Anterior cingulate cortex (tissue), 58 donors: ENCODE results near the gene AQP12B.
A peak's percentile ranks its signal among the peaks of the same experiment; 100 is the strongest.

Experiments
- DNase-seq, 58 donors: peaks; one replicate each; lab custom pipeline; 2025; lab: John Stamatoyannopoulos, UW

AQP12B gene

DNA sequence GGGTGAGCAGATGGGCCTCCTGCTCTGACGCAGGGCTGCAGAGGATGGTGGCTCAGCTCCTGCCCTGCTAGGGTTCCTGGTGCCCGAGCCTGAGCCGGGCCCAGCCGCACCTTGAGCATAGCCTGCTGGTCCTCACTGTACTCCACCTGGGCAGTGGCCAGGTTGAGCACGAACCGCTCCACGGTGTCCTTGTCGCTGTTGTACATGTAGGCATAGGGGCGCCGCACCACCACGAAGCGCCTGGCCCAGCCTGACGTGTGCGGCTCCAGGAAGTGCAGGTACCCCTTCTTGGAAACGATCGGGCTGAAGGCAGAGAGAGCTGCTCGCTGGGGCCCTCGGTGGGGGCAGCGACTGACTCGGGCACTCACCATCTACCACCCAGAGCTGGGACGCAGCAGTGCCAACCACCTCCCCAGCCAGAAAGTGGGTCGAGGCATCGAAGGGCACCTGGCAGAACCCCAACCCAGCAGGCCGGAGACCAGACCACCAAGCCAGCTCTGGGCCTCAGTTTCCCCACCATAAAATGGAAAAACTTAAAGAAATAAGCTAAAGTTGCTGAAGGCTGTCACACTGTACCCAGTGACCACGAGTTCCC, 36.3 kb upstream of the AQP12B start:
- no peak for DNase-seq

DNA sequence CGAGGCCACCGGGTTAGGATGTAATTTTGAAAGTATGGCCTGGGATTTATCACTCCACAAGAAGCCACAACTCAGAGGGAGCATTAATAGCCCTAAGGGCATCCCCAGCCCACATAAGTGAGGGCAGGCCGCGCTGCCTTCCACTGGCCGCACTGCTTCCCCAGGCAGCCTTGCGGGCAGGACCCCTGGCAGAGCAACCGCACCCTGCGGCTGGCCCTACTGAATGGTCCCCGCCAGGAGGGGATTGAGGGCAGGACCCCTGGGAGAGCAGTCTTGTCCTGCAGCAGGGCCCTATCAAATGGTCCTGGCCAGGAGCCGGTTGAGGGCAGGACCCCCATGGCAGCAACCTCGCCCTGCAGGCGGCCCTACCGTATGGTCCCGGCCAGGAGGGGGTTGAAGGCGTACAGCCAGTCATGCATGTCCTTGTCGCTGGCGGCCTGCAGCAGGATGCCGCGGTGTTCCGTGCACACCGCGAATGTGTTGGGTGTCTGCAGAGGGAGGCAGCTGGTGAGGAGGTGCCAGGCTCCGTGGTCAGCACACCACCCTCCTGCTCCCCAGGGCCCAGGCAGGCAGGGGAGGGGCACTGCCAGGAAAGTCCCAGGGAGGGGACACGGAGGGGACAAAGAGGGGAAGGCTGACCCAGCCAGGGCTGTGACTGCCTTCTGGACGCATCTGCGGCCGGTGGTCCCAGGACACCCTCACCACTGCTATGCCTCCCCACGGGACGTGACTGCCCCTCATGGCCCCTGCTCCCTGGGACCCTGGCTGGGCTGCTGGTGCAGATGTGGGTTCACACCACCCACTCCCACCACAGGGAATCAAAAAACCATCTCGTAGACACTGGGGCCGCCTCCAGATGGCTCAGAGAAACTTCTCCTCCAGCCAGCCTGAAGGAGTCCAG, 35.2 kb upstream of the AQP12B start:
- DNase-seq: no peak

DNA sequence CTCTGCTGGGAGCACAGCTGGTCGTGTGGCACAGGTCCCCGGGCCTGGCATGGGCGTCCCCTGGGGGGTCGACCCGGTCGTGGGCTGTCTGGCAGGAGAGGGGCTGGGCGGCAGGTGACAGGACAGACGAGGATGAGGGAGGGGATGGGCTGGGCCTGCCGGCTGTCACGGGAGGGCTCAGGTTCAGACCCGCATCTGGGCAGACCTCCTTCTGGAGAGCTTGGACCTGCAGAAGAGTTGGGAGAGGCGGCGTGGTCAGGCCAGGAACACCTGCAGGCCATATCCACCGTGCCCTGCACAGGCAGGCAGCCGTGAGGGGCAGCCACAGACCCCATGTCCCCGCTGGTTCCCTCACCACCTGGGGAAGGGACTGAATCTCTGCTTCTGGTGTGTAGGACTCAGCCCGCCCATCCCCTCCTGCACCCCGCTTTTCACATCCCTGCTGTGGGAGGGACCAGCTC, 34.5 kb upstream of the AQP12B start:
- no peak for DNase-seq

DNA sequence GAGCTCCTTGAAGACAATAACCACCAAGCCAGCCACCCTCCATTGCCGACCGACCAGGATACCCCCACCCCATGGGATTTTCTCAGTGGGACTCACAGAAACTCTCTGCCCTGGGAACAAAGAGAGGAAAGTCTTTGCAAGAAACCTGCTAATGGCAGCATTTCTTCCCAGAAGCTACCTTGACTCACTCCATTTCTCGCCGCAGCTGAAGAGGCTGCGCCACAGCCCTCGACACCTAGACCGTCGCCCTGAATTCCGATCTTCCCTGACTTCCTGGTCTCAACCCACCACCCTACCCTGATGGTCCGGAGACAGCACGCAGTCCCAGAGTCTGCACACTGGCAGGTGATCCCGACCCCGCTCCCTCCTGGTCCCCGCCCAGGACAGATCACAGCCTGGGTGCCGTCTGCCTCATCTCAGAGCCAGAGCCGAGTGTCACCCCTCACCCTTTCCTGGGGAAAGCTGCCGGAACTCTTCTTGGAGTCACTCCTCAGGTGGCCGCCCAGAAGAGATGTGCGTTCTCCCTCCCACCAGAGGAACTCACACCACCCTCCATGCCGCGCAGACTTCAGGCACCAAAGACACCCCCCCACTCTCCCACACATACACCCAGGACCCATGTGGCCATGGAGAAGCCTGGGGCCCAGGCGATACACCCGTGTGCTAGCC, 33.6 kb upstream of the AQP12B start:
- DNase-seq: no peak

DNA sequence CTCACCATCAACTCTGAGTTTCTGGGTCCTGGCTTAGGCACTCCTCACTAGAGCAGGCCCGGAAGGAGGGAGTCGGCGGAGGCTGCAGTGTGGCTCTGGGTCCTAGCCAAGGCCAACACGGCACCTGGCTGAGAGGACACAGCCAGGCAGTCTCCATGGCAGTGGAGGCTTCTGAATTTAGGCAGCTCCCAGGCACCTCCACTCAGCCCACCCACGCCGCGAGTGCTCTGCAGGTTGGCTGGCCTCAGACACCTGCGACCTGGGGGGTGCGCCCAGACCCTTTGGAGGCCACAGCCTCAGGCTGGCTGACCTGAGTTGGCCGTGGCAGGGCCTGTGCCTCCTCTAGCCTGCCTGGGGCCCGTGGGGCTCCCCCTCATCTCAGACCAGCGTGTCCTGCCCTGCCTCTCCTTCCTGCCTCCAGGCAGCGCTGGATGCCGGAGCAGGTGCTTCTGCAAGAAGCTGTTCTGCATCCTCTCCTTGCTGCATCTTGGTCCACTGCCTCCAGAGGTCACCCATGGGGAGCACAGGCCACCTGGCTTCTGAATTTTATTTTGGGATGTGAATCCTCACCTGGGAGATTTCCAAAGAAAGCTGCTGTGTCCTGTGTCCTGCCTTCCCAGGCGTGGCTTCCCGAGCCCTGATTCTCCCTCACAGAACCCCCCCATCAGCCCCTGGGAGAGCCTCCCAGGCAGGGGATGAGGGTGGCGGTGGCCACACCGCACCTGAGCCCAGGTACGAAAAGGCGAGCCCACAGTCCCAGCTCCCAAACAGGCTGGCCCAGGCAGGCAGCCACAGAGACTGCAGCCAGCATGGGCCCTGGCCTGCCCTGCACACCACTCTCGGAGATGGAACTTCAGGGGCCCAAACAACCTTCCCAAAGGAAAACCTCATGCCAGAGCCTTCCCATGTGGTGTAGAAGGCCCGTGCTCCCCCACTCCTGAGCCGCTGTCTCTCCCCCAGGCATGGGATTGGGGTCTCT, 32.4 kb upstream of the AQP12B start:
- peak in 1 of 58 donors; percentile 19 for DNase-seq

DNA sequence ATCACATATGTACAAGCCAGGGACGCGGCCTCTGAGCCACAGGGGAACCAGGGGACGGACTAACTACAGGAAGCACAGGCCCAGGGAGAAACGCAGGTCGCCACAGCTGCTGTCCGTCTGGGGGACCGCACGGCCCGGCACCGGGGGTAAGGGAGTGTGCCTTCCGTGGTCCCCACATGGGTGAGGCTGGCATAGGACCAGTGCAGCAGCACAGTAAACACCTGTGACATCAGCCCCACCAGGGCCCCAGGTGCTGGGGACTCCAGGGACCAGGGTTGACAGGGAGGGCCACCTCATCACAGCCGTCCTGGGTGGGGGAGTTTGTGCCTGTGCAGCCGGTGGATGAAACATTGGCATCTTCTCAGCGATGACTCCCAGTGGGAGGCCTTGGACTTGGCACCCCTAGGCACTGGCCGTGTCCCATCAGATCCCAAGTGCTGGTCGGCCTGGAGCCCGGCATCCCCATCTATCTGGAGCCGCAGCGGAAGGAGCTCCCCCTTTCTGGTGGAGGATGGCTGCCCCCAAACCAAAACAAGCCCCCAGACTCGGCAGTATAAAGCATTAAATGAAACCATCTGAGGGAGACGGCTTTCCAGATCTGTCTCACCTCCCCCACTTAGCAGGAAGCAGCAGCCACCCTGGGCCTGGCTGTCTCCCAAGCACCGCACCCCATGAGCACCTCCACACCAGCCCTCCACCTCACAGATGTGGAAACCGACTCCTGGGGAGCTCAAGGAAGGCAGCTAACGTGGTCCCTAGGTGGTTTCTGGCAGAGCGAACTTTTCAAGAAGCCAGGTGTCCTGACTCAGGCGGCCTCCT, 31.5 kb upstream of the AQP12B start:
- no peak for DNase-seq

DNA sequence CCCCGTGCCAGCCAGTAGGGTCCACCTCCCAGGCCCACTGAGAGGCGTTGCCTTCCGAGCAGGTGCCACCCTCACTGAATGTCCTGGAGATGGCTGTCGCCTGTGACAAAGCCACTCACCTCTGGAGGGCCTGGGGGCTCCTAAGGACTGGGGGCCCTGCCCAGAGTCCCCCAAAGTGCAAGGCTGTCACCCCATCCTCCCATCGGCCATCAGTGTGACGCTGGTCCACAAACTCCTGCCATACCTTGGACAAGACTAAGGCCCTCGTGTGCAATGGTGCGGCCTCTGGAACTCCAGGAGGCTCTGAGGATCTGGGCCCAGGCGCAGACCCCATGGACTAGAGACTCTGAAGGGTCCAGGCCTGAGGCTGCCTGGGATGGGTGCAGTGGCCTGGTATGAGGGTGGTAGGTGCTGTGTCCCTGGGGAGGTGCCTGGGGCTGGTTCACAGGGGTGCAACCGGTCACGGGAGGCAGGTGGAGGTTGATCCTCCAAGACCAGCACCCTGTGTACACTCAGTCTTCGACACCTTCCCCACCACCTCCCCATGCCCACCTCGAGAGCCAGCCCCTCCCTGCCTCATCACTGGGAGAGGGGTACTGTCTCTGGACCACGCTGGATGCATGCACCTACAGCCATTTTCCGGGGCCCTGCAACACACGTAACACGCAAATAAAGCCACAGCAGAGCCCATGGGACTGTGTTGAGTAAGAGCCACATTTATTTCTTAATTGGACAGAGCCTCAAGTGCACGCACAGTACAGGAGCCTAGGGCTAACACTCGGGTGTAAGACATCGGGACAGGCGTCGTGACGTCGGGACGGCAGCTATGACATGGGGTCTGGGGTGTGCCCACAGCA, 30.6 kb upstream of the AQP12B start:
- no peak for DNase-seq

DNA sequence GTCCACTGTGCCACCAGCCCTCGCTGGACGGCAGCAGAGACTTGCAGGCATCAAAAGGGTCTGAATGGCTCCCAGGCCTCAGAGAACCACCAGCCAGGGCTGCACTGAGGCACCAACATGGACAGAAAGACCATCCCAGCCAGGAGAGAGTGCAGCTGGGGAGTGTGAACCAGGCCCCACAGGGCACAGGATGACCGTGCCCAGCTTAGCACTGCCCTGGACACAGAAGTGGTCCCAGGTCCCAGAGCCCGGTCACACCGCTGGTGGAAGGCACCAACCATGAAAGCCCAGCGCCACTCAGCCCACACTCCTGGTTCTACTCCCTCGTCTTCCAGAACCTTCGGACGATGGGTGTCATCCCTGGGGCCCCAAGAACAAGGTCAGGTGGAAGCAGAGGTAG, 29.4 kb upstream of the AQP12B start:
- no peak for DNase-seq

DNA sequence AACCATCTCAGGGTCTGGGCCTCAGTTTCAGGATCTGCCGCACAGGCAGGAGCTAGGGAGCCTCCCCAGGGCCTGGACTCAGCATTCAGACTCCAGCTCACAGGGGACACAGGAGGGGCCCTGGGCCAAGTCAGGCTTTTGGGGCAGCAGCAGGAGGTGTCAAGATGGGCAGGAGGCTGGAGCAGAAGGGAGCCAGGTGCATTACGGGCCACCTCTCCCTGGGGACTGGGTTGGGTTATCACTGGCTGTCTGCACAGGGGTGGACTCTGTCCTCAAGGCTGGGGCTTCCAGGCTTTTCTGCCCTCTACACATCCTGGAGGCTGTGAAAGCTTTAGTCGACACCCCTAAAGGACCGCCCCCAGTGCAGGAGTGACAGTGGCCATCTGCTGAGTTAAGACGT, 29.0 kb upstream of the AQP12B start:
- no peak for DNase-seq

DNA sequence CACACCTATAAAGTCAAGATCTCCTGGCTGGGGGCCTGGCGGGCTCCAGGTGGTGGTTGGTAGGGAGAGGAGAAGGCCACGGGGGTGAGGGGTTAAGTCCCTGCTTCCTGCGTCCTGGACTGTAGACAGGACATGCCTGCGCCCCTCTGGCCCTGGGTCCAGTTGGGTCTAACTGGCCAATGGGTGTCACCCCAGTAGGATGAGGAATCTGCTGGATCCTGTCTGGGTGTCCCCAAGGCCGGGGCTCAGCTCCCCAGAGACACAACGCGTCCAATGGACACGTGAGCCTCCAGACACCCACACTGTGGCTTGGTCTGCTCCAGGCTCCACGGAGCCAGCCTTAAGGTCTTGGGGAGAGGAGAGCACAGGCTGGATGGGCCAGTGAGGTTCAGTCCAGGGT, 28.6 kb upstream of the AQP12B start:
- no peak for DNase-seq

DNA sequence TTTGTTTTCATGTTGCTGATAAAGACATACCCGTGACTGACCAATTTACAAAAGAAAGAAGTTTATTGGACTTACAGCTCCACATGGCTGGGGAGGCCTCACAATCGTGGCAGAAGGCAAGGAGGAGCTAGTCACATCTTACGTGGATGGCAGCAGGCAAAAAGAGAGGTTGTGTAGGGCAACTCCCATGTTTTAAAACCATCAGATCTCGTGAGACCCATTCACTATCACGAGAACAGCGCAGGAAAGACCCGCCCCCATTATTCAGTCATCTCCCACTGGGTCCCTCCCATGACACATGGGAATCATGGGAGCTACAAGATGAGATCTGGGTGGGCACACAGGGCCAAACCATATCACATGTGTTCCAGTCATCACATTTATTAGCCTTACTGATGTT, 25.8 kb upstream of the AQP12B start:
- no peak for DNase-seq

DNA sequence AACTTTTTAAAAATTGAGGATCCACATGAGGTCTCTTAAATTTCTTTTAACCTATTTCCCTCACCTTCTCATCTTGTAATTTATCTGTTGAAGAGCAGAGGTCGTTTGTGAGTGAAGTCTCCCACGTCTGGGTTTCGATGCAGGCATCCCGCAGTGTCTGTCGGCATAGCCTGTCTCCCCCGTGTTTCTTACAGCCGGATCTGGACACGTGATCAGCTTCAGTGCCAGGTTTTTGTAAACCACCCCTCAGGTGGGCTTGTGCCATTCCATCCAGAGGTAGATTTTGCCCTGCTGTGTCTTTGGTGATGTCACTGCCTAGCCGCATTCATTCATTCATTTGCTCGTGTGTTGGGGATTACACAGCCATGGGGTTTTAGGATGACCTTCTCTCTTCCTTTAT, 25.1 kb upstream of the AQP12B start:
- DNase-seq: no peak

DNA sequence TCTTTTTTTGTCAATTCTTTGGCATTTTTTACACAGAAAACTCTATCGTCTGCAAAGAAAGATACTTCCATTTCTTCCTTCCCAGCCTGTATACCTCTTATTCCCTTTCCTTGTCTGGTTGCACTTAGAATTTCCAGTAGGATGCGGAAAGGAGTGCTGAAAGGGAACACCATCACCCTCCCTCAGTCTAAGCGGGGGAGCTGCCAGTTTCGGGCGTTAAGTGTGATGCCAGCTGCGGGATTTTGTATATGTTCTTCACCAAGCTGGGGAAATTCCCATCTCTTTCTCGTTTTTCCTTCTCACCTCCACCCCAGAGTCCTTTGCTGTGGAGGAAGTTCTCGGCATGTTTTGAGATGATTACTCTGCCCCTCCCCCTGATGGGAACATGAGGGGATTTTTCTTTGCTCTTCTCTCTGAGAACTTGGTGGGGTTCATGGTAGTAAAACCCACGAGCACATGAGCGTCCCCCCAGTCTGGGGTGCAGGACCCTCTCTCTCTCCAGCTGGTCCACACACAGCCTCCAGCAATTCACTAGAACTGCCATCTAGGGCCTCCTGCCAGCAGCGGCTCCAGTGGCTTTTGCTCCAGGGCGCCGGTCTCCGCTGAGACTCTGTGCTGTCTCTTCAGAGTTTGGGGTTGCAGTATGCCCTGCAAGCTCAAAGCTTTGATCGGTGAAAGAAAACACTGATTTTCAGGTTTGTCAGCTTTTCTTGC, 24.5 kb upstream of the AQP12B start:
- no peak for DNase-seq

DNA sequence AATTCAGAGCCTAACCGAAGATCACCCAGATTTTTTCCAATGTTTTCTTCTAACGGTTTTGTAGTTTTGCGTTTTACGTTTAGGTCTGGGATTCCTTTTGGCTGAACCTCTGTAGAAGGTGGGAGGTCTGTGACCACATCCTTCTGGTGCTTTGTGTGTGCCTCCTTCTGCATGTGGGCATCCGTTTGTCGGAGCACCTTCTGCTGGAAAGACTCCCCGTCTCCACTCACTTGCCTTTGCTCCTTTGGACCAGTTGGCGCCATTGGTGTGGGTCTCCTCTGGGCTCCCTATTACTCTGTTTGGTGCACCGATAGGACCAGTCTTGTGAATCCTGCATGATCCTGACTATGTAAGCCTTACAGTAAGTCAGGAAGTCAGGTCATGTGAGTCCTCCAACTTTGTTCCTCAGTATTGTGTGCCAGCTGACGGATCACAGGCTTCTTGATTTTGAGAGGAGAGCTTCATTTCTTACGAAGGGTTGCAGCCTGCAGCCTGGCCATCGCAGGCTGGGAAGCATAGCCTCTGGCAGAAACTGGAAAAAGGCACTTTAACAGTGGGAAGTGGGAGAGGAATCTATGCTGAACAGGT, 22.6 kb upstream of the AQP12B start:
- DNase-seq: no peak

DNA sequence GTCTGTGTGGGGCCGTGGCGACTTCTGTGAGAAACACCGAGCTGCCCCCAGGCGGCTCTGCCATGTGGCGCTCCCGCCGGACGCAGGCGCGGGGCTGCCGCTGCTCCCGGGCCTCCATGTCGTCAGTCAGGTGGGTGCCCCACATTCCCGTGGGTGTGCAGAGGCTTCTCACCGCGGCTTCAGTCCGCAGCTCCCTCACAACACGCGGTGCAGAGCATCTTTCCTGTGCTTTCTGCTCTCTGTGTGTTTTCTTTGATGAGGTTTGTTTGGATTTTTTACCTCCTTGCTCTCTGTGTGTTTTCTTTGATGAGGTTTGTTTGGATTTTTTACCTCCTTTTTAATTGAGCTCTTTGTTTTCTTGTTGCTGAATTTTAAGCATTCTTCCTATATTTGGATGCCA, 22.0 kb upstream of the AQP12B start:
- DNase-seq: no peak

DNA sequence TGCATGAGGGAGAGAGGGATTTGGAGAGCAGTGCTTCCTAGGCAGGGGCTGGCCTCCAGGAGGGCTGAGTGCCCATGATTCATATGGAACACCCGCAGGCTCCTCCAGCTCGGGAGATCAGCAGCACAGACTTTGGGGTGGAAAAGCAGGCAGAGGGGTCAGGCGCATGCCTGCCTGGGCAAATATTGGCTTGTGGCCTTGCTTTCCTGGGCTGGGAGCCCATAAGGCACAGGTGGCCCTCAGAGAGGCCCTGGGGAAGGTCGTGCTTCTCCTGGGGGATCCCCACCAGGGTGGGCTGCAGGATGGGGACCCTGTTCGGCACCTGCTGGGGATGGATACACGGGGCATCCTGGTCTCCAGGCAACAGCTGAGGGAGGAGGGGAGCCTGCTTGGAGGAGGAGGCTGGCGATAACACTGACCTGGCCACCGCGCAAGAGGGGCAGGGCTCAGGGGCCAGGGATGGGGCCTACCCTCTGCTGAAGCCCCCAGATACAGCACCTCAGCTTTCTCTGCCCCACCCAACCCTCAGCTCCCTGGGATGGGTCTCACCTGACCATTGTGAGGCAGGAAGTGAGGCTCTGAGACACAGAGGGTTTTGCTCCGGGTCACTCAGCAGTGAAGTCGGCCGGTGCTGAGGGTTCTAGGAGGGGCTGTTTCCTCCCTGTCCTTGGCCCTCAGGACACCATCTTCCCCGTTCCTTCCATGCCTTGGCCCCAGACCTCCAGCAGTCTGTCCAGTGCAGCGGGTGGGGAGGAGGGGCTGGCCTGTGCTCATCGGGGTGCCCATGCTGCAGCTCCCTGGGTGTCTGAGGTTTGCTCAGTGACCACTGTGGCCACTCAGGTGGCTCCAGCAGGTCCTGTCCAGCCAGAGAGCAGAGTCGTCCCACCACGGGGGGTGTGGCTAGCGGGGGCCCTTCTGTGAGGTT, 21.0 kb upstream of the AQP12B start:
- DNase-seq: no peak
